Activated T-cell treated with anti-CD3 and anti-CD28 coated beads, Interleukin-2, amount 50 U/mL, for 72 hours (primary cell): ENCODE data around the gene ADCYAP1R1. TPM values are rescaled to one million over a fixed set of nuclear protein-coding genes. Genes with fewer than 3 reads are reported as not detected.

Experiments used
- ATAC-seq, 2 donors: fragments of 150-1000 bp; cut with Tn5 transposase; replicated peaks in 1 of 2; 2 replicates each; pipeline ENCODE4 v1.10.0; 2021; ENCODE audit warnings: moderate library complexity in 2 of 2, mild to moderate bottlenecking in 1 of 2
- DNase-seq, 2 donors: peaks; one replicate each; pipeline ENCODE4 v3.0.0; 2021 to 2022; ENCODE audit warnings: mixed read lengths in 1 of 2
- H3K27ac Mint-ChIP-seq: one replicate; pipeline ENCODE4 v1.8.0; 2022; ENCODE audit warnings: mild to moderate bottlenecking, moderate library complexity, mixed read lengths
- H3K27me3 Mint-ChIP-seq: one replicate; pipeline ENCODE4 v1.8.0; 2022; ENCODE audit warnings: low read depth, mixed read lengths
- H3K36me3 Mint-ChIP-seq, 2 donors: one replicate each; pipeline ENCODE4 v1.8.0; 2022; ENCODE audit warnings: mixed read lengths in 2 of 2, mild to moderate bottlenecking in 1 of 2; ENCODE audit not compliant: insufficient read depth in 2 of 2
- H3K4me1 Mint-ChIP-seq: one replicate; pipeline ENCODE4 v1.8.0; 2022; ENCODE audit warnings: low read depth, mixed read lengths
- H3K4me3 Mint-ChIP-seq, 2 donors: one replicate each; pipeline ENCODE4 v1.8.0; 2022; ENCODE audit warnings: mild to moderate bottlenecking in 2 of 2, mixed read lengths in 2 of 2, moderate library complexity in 2 of 2
- H3K9me3 Mint-ChIP-seq, 2 donors: one replicate each; pipeline ENCODE4 v1.8.0; 2022; ENCODE audit warnings: mixed read lengths in 2 of 2
- total RNA-seq, 2 donors: library from RNA; stranded (reverse); gene quantifications; one replicate each; pipeline ENCODE4 v1.2.3, GENCODE V29; 2022

The ADCYAP1R1 gene
- under 1 TPM in 1 of 2 donors, not detected in 1; 0.12 TPM for total RNA-seq

GRCh38 chr7:31051598-31052486 lies at the start of gene ADCYAP1R1:
ADCYAP1R1 (plus strand) TSS chr7:31052308; CDS start chr7:31063265, 10,957 bp downstream.
- Mint-ChIP-seq H3K27ac (no peak within 1 kb of the TSS), H3K4me1 (no peaks in the 10 kb centered on the region), H3K4me3 (peak within 1 kb of the TSS; percentile 28 to 60), H3K9me3 (no peaks in the 10 kb centered on the region), H3K27me3 (peaks cover 40% of the 10 kb centered on the region), H3K36me3 (no peaks in the 10 kb centered on the region)
- no peak for DNase-seq
- no peak for ATAC-seq

GRCh38 chr7:31003097-31003496 lies 49.0 kb upstream of the ADCYAP1R1 start:
- Mint-ChIP-seq H3K36me3 (no peaks in the 10 kb centered on the region), H3K27me3 (no peaks in the 10 kb centered on the region), H3K9me3 (no peaks in the 10 kb centered on the region), H3K4me1 (peaks cover 5% of the 10 kb centered on the region), H3K4me3 (no peak overlapping the region), H3K27ac (no peak overlapping the region)
- DNase-seq: no peak
- no peak for ATAC-seq

DNA sequence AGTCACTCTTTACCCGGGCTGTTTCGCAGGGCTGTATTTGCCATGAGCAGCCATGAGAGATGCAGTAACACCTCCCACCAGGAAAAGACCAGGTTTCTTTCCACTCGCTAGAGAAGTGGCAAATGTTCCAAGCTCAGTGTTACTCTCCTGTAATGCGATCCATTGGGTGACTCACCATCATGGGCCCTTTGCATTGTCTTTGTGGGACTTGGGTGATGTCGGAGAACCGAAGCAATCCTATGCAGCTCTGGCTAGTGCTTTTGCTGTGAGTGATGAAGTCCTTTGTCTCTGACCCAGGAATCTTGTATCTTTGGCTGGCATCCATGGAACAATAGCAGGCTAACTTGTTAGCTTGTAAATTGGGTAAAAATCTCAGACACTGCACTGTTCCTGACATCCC lies 48.4 kb upstream of the ADCYAP1R1 start:
- no peaks in the 10 kb centered on the region for H3K36me3 Mint-ChIP-seq
- H3K9me3 Mint-ChIP-seq: no peaks in the 10 kb centered on the region
- no peak for DNase-seq

GRCh38 chr7:31004393-31004792 lies 47.7 kb upstream of the ADCYAP1R1 start:
- no peak for DNase-seq
- no peaks in the 10 kb centered on the region for H3K36me3 Mint-ChIP-seq
- H3K9me3 Mint-ChIP-seq: no peaks in the 10 kb centered on the region
- no peak overlapping the region for H3K27ac Mint-ChIP-seq
- H3K27me3 Mint-ChIP-seq: no peaks in the 10 kb centered on the region
- no peak for ATAC-seq
- H3K4me1 Mint-ChIP-seq: peaks cover 5% of the 10 kb centered on the region
- H3K4me3 Mint-ChIP-seq: no peak overlapping the region

More for the DNA sequence above, 48.4 kb upstream of the ADCYAP1R1 start:
- no peak overlapping the region for H3K27ac Mint-ChIP-seq
- no peaks in the 10 kb centered on the region for H3K27me3 Mint-ChIP-seq
- peaks cover 5% of the 10 kb centered on the region for H3K4me1 Mint-ChIP-seq
- no peak for ATAC-seq
- H3K4me3 Mint-ChIP-seq: no peak overlapping the region

- H3K4me1 Mint-ChIP-seq: peaks cover 9% of the 10 kb centered on the region
- DNase-seq (no peak), ATAC-seq (no peak)
- peaks cover 0 to 3% of the 10 kb centered on the region in 2 donors for H3K36me3 Mint-ChIP-seq
- peaks cover 8% of the 10 kb centered on the region for H3K27me3 Mint-ChIP-seq
- H3K27ac Mint-ChIP-seq: no peak overlapping the region
- peaks cover 0 to 1% of the 10 kb centered on the region in 2 donors for H3K9me3 Mint-ChIP-seq
- H3K4me3 Mint-ChIP-seq: no peak overlapping the region
Observed at GRCh38 chr7:31006857-31007256, 45.3 kb upstream of the ADCYAP1R1 start.

GRCh38 chr7:31007634-31008033 lies 44.5 kb upstream of the ADCYAP1R1 start:
- H3K9me3 Mint-ChIP-seq: peaks cover 0 to 1% of the 10 kb centered on the region in 2 donors
- ATAC-seq (no peak), DNase-seq (no peak)
- H3K27ac Mint-ChIP-seq: no peak overlapping the region
- H3K36me3 Mint-ChIP-seq: peaks cover 0 to 3% of the 10 kb centered on the region in 2 donors
- peaks cover 8% of the 10 kb centered on the region for H3K27me3 Mint-ChIP-seq
- H3K4me1 Mint-ChIP-seq: peaks cover 3% of the 10 kb centered on the region
- no peak overlapping the region for H3K4me3 Mint-ChIP-seq

GRCh38 chr7:31014826-31015225 lies 37.3 kb upstream of the ADCYAP1R1 start:
- Mint-ChIP-seq H3K9me3 (peaks cover 0 to 1% of the 10 kb centered on the region in 2 donors), H3K27ac (no peak overlapping the region), H3K4me1 (peaks cover 4% of the 10 kb centered on the region), H3K4me3 (no peak overlapping the region), H3K36me3 (peaks cover 0 to 5% of the 10 kb centered on the region in 2 donors), H3K27me3 (peaks cover 16% of the 10 kb centered on the region)
- ATAC-seq (no peak), DNase-seq (no peak)

DNA sequence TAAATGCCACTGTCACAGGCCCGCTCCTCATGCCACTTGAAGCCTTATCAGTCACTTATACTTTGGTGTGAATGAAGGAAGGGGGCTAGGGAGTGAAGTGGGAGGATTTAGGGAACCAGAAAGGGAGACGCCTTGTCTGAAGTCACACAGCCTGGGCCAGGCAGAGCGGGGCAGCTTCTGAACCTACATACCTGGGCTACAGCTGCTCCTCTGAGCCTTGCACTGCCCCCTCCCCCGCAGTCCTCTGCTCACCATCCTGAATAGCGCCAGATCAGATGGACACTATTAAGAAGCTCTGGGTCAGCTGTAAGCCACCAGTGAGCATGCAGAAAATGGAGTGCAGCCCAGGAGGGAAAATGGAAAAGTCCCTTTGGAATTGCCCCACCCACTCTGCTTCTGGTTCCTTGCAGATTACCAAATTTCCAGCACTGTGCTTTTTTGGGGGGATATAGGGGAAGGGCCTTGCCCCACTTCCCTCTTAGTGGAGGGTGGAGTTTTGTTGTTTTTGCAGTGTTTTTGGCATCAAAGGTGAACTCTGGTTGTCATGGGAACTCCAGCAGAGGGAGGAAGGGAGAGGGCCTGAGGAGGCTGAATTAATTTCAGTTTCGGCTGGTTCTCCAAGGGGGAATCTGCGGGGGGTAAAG lies 35.0 kb upstream of the ADCYAP1R1 start:
- Mint-ChIP-seq H3K27me3 (peaks cover 7% of the 10 kb centered on the region), H3K4me3 (no peak overlapping the region), H3K9me3 (no peaks in the 10 kb centered on the region), H3K27ac (no peak overlapping the region), H3K4me1 (peaks cover 10% of the 10 kb centered on the region), H3K36me3 (peaks cover 0 to 2% of the 10 kb centered on the region in 2 donors)
- DNase-seq (no peak), ATAC-seq (no peak)

DNA sequence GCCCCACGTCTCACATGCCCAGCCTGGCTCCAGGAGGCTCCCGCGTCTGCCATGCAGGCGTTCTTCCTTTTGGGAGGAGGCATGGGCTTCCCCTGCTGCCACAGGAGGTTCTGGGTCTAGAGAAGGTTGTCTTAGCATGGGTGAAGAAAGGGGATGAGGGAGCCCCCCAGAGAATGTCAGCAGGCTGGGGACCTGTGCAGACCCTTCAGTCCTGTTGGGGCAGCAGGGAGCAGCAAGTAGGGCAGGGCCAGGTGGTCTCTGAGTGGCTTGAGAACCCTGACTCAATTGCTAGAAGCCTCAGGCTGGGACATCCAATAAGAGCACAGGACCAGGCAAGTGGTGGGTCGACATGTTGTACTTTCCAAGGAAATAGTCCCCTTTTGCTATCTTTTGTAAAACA lies 34.4 kb upstream of the ADCYAP1R1 start:
- H3K27ac Mint-ChIP-seq: no peak overlapping the region
- H3K9me3 Mint-ChIP-seq: no peaks in the 10 kb centered on the region
- peaks cover 10% of the 10 kb centered on the region for H3K4me1 Mint-ChIP-seq
- ATAC-seq: no peak
- DNase-seq: no peak
- H3K4me3 Mint-ChIP-seq: no peak overlapping the region
- H3K27me3 Mint-ChIP-seq: peaks cover 7% of the 10 kb centered on the region
- peaks cover 0 to under 1% of the 10 kb centered on the region in 2 donors for H3K36me3 Mint-ChIP-seq

DNA sequence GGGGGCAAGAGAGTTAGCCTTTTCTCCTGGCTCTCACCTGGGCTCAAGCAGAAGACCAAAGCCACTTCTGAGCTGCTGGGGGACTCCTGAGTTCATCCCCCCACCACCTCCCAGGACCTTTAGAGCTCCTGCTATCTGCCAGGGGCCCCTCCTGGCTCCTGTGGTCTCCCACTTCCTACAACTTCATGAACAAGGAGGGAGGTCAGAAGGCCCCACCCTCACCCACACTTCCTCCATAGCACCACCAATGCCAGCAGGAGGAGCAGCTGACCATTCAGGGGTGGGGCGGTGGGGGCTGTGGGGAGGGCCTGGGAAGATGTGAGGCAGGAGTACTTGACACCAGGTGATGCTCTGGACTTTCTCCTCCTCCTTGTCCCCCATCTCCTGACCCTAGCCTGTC lies 32.6 kb upstream of the ADCYAP1R1 start:
- Mint-ChIP-seq H3K9me3 (peaks cover 2 to 3% of the 10 kb centered on the region in 2 donors), H3K36me3 (peaks cover 0 to 9% of the 10 kb centered on the region in 2 donors), H3K4me1 (peaks cover 24% of the 10 kb centered on the region), H3K4me3 (no peak overlapping the region), H3K27me3 (no peaks in the 10 kb centered on the region), H3K27ac (no peak overlapping the region)
- ATAC-seq: no peak
- DNase-seq: no peak

DNA sequence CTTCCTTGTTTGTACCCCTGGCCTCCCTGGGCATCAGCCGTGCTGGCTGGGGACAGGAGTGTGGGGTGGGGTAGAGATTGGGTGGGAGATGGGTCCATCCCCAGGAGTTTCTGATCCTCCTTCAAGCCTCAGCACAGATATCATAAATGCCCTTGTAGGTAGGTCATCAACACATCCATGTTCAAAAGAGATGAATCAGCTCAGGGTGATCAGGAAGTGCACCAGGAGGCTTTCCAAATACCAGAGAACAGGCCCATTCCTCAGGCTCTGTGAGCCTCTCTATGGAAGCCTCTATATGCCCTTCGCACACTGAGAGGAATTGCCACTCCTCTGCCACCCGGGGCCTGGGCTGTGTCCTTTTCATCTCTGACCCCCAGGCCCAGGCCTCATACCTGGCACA lies 31.9 kb upstream of the ADCYAP1R1 start:
- Mint-ChIP-seq H3K36me3 (peaks cover 2 to 12% of the 10 kb centered on the region in 2 donors), H3K27ac (no peak overlapping the region), H3K4me1 (peaks cover 31% of the 10 kb centered on the region), H3K9me3 (peaks cover 2 to 6% of the 10 kb centered on the region in 2 donors), H3K4me3 (no peak overlapping the region), H3K27me3 (no peaks in the 10 kb centered on the region)
- DNase-seq (no peak), ATAC-seq (no peak)

DNA sequence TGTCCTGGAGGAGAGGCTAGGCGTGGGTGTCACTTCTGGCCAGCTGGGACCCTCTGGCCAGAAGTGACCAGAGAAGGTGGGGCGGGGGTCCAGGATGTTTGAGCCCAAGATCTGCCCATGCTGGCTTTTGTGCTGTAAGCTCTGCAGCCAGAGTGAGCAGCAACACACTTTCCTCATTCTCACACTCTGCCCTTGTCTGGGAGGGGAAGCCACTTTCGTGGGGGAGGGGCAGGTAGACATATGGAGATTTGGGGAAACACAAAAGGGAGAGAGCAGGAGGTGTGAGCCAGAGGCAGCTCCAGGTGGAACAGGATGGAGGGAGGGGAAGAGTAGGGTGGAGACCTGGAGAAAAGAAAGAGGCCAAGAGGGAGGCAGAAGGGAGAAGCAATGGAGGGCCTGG lies 31.5 kb upstream of the ADCYAP1R1 start:
- peaks cover 31% of the 10 kb centered on the region for H3K4me1 Mint-ChIP-seq
- no peak overlapping the region for H3K27ac Mint-ChIP-seq
- peaks cover 2 to 6% of the 10 kb centered on the region in 2 donors for H3K9me3 Mint-ChIP-seq

DNA sequence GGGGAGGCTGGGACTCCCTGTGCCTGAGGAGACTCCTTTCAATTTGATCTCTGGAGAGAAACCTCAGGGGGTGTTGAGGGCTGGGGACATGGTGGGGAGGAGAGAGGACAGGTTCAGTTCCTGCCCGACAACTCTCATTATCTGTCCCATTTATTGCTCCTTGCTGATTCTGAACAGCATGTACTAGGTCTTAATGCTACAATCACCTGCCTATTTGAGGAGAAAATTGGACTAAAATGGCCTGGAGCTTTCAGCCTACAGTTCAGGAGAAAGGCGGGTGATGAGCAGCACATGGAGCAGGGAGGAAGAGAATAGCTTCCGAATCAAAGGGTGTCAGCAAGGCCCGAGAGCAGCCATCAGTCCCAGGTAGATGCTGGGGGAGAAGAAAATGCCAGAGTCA lies 30.0 kb upstream of the ADCYAP1R1 start:
- DNase-seq: no peak
- Mint-ChIP-seq H3K9me3 (peaks cover 2 to 6% of the 10 kb centered on the region in 2 donors), H3K36me3 (peaks cover 2 to 12% of the 10 kb centered on the region in 2 donors), H3K27me3 (peaks cover 6% of the 10 kb centered on the region), H3K4me3 (no peak overlapping the region), H3K4me1 (peaks cover 46% of the 10 kb centered on the region), H3K27ac (no peak overlapping the region)
- no peak for ATAC-seq

More for the DNA sequence above, 31.5 kb upstream of the ADCYAP1R1 start:
- H3K27me3 Mint-ChIP-seq: no peaks in the 10 kb centered on the region
- ATAC-seq: no peak
- peaks cover 2 to 12% of the 10 kb centered on the region in 2 donors for H3K36me3 Mint-ChIP-seq
- DNase-seq: no peak
- H3K4me3 Mint-ChIP-seq: no peak overlapping the region
